H1 (cell line): Measurements from ENCODE around the gene CFDP1. TPM values are rescaled to one million over a fixed set of nuclear protein-coding genes. Genes with fewer than 3 reads are reported as not detected.

Experiments used
- CHD7 ChIP-seq: fragments of 300-600 bp; sonication (generic); IDR thresholded peaks from 2 replicates; pipeline ENCODE4 v1.7.1; 2012; ENCODE audit warnings: low read length, moderate library complexity, mild to moderate bottlenecking, inconsistent platforms; ENCODE audit not compliant: insufficient replicate concordance
- POLR2A ChIP-seq, 2 experiments: IDR thresholded peaks; 1 replicate in 1 of 2; 2 replicates in 1 of 2; pipeline ENCODE4 v1.6.1; 2011; ENCODE audit warnings: low read depth in 2 of 2, low read length in 2 of 2, mild to moderate bottlenecking in 2 of 2; ENCODE audit errors: control extremely low read depth in 1 of 2
- polyA plus RNA-seq, 7 experiments: library from polyadenylated mRNA; depleted of rRNA in 3 of 7; stranded (reverse) in 5 of 7; unstranded in 2 of 7; fragments of >200 nt in 5 of 7; fragments of 200-250 nt in 2 of 7; gene quantifications; 1 replicate in 5 of 7; 2 replicates in 1 of 7; 4 replicates in 1 of 7; pipeline versions ENCODE4 v1.2.1 to v1.2.3, GENCODE V29; 2011 to 2013; ENCODE audit warnings: missing spikeins in 2 of 7, mixed read lengths in 2 of 7
- total RNA-seq: library from RNA; stranded (reverse); fragmentation: NEBNext Ultra II Directional; extraction: Animal tissue kit (Norgen Biotek cat#: 25700); gene quantifications from 2 replicates; pipeline ENCODE4 v1.2.1, GENCODE V29; 2021

Gene CFDP1
- total and polyA plus RNA-seq, 2 of the 8 experiments (the other 6 are each of a cell fraction or from before 2014, with no cell fraction given): 25.5 to 77.3 TPM

GRCh38 chr16:75477680-75478473 lies 44.6 kb upstream of the CFDP1 start (continued):
- TF ChIP-seq CHD7: no peak
- TF ChIP-seq POLR2A (IDR thresholded peaks at IDR 0.05; ENCODE audit: control extremely low read depth in 1 of 2, low read depth in 2 of 2, low read length in 2 of 2): no peak
